ENCODE results near the gene ACOT7.

ACOT7 gene

DNA sequence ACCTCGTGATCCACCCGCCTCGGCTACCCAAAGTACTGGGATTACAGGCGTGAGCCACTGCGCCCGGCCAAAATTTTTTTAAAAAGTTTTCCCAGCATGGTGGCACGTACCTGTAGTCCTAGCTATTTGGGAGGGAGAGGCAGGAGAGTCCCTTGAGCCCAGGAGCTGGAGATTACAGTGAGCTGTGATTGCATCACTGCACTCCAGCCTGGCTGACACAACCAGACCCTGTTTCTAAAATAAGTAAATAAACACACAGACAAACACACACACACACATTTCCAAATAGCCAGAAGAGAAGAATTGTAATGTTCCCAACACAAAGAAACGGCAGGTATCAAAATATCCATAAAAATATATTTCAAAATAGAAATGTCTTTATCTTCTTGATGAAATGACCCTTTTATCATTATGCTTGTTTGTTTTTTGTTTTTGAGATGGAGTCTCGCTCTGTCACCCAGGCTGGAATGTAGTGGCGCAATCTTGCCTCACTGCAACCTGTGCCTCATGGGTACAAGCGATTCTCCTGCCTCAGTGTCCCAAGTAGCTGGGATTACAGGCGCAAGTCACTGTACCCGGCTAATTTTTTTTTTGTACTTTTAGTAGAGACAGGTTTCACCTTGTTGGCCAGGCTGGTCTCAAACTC is 16.8 kb upstream of the ACOT7 start:
- Histone ChIP-seq H3K79me2 (ENCODE audit: insufficient read depth, low read length) (no peaks in the 10 kb centered on the region), H4K20me1 (ENCODE audit: insufficient read depth, low read length, poor library complexity, severe bottlenecking) (no peaks in the 10 kb centered on the region), H3K36me3 (ENCODE audit: insufficient read depth, low read length) (no peaks in the 10 kb centered on the region), H3K4me2 (ENCODE audit: low read depth, low read length, poor library complexity, severe bottlenecking) (no peak overlapping the region), H3F3A (ENCODE audit: low read depth) (no peaks in the 10 kb centered on the region), H3K27me3 (ENCODE audit: insufficient read depth, low read length, poor library complexity, severe bottlenecking) (no peaks in the 10 kb centered on the region), H3K9ac (ENCODE audit: low read depth, low read length, poor library complexity, severe bottlenecking) (no peak overlapping the region), H2AFZ (ENCODE audit: low read length) (no peak overlapping the region), H3K4me1 (ENCODE audit: insufficient read depth, low read length, poor library complexity, severe bottlenecking) (peaks cover 4% of the 10 kb centered on the region), H3K9me2 (replicated peaks; ENCODE audit: low read depth, low read length) (no peaks in the 10 kb centered on the region), H3K4me3 (ENCODE audit: low read length, poor library complexity, severe bottlenecking) (no peak overlapping the region), H3K9me3 (ENCODE audit: insufficient read depth, low read depth, low read length) (no peaks in the 10 kb centered on the region)
- TF ChIP-seq EZH2phosphoT487 (IDR thresholded peaks at IDR 0.05; ENCODE audit: borderline replicate concordance) (no peak), CTCF (conservative IDR thresholded peaks at IDR 0.05; ENCODE audit: low read length) (no peak)

DNA sequence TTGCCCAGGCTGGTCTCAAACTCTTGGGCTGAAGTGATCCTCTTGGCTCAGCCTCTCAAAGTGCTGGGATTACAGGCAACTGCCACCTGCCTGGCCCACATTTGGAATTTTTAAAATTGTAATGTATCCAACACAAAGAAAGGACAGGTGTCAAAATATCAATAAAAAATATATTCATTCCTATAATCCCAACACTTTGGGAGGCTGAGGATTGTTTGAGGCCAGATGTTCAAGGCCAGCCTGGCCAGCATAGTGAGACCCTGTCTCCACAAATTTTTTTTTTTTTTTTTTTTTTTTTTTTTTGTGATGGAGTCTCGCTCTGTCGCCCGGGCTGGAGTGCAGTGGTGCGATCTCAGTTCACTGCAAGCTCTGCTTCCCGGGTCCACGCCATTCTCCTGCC is 16.2 kb upstream of the ACOT7 start:
- Histone ChIP-seq H3K4me1 (ENCODE audit: insufficient read depth, low read length, poor library complexity, severe bottlenecking) (peaks cover 4% of the 10 kb centered on the region), H3F3A (ENCODE audit: low read depth) (no peaks in the 10 kb centered on the region), H2AFZ (ENCODE audit: low read length) (no peak overlapping the region), H3K9ac (ENCODE audit: low read depth, low read length, poor library complexity, severe bottlenecking) (no peak overlapping the region), H3K79me2 (ENCODE audit: insufficient read depth, low read length) (no peaks in the 10 kb centered on the region), H3K4me3 (ENCODE audit: low read length, poor library complexity, severe bottlenecking) (no peak overlapping the region), H3K27me3 (ENCODE audit: insufficient read depth, low read length, poor library complexity, severe bottlenecking) (no peaks in the 10 kb centered on the region), H3K36me3 (ENCODE audit: insufficient read depth, low read length) (no peaks in the 10 kb centered on the region), H4K20me1 (ENCODE audit: insufficient read depth, low read length, poor library complexity, severe bottlenecking) (no peaks in the 10 kb centered on the region), H3K9me2 (replicated peaks; ENCODE audit: low read depth, low read length) (no peaks in the 10 kb centered on the region), H3K9me3 (ENCODE audit: insufficient read depth, low read depth, low read length) (no peaks in the 10 kb centered on the region), H3K4me2 (ENCODE audit: low read depth, low read length, poor library complexity, severe bottlenecking) (no peak overlapping the region)
- TF ChIP-seq EZH2phosphoT487 (IDR thresholded peaks at IDR 0.05; ENCODE audit: borderline replicate concordance) (no peak), CTCF (conservative IDR thresholded peaks at IDR 0.05; ENCODE audit: low read length) (no peak)

DNA sequence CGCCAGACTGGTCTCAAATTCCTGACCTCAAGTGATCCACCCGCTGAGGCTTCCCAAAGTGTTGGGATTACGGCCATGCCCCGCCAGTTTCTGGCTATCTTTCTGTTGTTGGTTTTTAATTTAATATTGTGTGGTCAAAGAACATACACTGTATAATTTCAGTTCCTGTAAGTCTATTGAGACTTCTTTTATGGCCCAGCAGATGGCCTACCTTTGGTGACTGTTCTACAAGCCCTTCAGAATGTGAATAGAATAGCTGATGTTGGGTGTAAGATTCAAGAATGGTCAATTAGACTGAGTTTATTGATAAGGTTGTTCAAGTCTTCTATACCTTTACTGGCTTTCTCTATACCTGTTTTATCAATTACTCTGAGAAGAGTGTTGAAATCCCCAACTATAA is 15.5 kb upstream of the ACOT7 start:
- Histone ChIP-seq H4K20me1 (ENCODE audit: insufficient read depth, low read length, poor library complexity, severe bottlenecking) (no peaks in the 10 kb centered on the region), H3K4me2 (ENCODE audit: low read depth, low read length, poor library complexity, severe bottlenecking) (no peak overlapping the region), H2AFZ (ENCODE audit: low read length) (no peak overlapping the region), H3K36me3 (ENCODE audit: insufficient read depth, low read length) (no peaks in the 10 kb centered on the region), H3K9me3 (ENCODE audit: insufficient read depth, low read depth, low read length) (no peaks in the 10 kb centered on the region), H3K4me3 (ENCODE audit: low read length, poor library complexity, severe bottlenecking) (no peak overlapping the region), H3K4me1 (ENCODE audit: insufficient read depth, low read length, poor library complexity, severe bottlenecking) (no peaks in the 10 kb centered on the region), H3K9ac (ENCODE audit: low read depth, low read length, poor library complexity, severe bottlenecking) (no peak overlapping the region), H3K79me2 (ENCODE audit: insufficient read depth, low read length) (no peaks in the 10 kb centered on the region), H3F3A (ENCODE audit: low read depth) (no peaks in the 10 kb centered on the region), H3K27me3 (ENCODE audit: insufficient read depth, low read length, poor library complexity, severe bottlenecking) (no peaks in the 10 kb centered on the region), H3K9me2 (replicated peaks; ENCODE audit: low read depth, low read length) (no peaks in the 10 kb centered on the region)
- peak; percentile 25; the same call in 1 of the 2 replicates for TF ChIP-seq CTCF (conservative IDR thresholded peaks at IDR 0.05; ENCODE audit: low read length)
- TF ChIP-seq EZH2phosphoT487 (IDR thresholded peaks at IDR 0.05; ENCODE audit: borderline replicate concordance) = no peak

Data from Loucy (cell line).